ENCODE results near the gene TARS3.

Gene TARS3

GRCh38 chr15:101615414-101615985 is 108.8 kb downstream of the TARS3 start:
- Histone ChIP-seq H3K4me1 (ENCODE audit: control insufficient read depth, insufficient read depth, low read length) (peaks cover 7% of the 10 kb centered on the region), H3K9me3 (ENCODE audit: control insufficient read depth, insufficient read depth, low read length) (no peaks in the 10 kb centered on the region), H3K27me3 (ENCODE audit: control insufficient read depth, insufficient read depth, low read length) (no peaks in the 10 kb centered on the region), H3K4me3 (ENCODE audit: low read length) (no peak overlapping the region), H3K27ac (ENCODE audit: low read length) (no peak overlapping the region), H3K36me3 (ENCODE audit: control insufficient read depth, insufficient read depth, low read length) (no peaks in the 10 kb centered on the region)
- DNase-seq (ENCODE audit: low read depth, low spot score): no peak
- no CpG with 5 or more reads among the region's 15 CpGs for WGBS (ENCODE audit: insufficient coverage, insufficient read length)

- H3K4me1 ChIP-seq (ENCODE audit: control insufficient read depth, insufficient read depth, low read length): peaks cover 7% of the 10 kb centered on the region
- no peaks in the 10 kb centered on the region for H3K27me3 ChIP-seq (ENCODE audit: control insufficient read depth, insufficient read depth, low read length)
- no peaks in the 10 kb centered on the region for H3K9me3 ChIP-seq (ENCODE audit: control insufficient read depth, insufficient read depth, low read length)
- no CpG with 5 or more reads among the region's 11 CpGs for WGBS (ENCODE audit: insufficient coverage, insufficient read length)
- H3K36me3 ChIP-seq (ENCODE audit: control insufficient read depth, insufficient read depth, low read length): no peaks in the 10 kb centered on the region
- DNase-seq (ENCODE audit: low read depth, low spot score): no peak
- H3K27ac ChIP-seq (ENCODE audit: low read length): no peak overlapping the region
- H3K4me3 ChIP-seq (ENCODE audit: low read length): no peak overlapping the region
These were observed 109.5 kb downstream of the TARS3 start for GRCh38 chr15:101614761-101615160.

GRCh38 chr15:101614001-101614585 is 110.2 kb downstream of the TARS3 start:
- DNase-seq (ENCODE audit: low read depth, low spot score): no peak
- no CpG with 5 or more reads among the region's 14 CpGs for WGBS (ENCODE audit: insufficient coverage, insufficient read length)
- no peak overlapping the region for H3K4me3 ChIP-seq (ENCODE audit: low read length)

GRCh38 chr15:101613130-101614000 is 110.9 kb downstream of the TARS3 start:
- Histone ChIP-seq H3K4me3 (ENCODE audit: low read length) (no peak overlapping the region), H3K4me1 (ENCODE audit: control insufficient read depth, insufficient read depth, low read length) (peaks cover 7% of the 10 kb centered on the region), H3K27me3 (ENCODE audit: control insufficient read depth, insufficient read depth, low read length) (no peaks in the 10 kb centered on the region), H3K9me3 (ENCODE audit: control insufficient read depth, insufficient read depth, low read length) (no peaks in the 10 kb centered on the region), H3K27ac (ENCODE audit: low read length) (no peak overlapping the region), H3K36me3 (ENCODE audit: control insufficient read depth, insufficient read depth, low read length) (no peaks in the 10 kb centered on the region)
- WGBS (ENCODE audit: insufficient coverage, insufficient read length): no CpG with 5 or more reads among the region's 20 CpGs
- DNase-seq (ENCODE audit: low read depth, low spot score): no peak

More at GRCh38 chr15:101614001-101614585, 110.2 kb downstream of the TARS3 start:
- H3K27ac ChIP-seq (ENCODE audit: low read length): no peak overlapping the region
- no peaks in the 10 kb centered on the region for H3K9me3 ChIP-seq (ENCODE audit: control insufficient read depth, insufficient read depth, low read length)
- H3K27me3 ChIP-seq (ENCODE audit: control insufficient read depth, insufficient read depth, low read length): no peaks in the 10 kb centered on the region
- no peaks in the 10 kb centered on the region for H3K36me3 ChIP-seq (ENCODE audit: control insufficient read depth, insufficient read depth, low read length)
- peaks cover 7% of the 10 kb centered on the region for H3K4me1 ChIP-seq (ENCODE audit: control insufficient read depth, insufficient read depth, low read length)

- WGBS (ENCODE audit: insufficient coverage, insufficient read length): no CpG with 5 or more reads among the region's 11 CpGs
- Histone ChIP-seq H3K27me3 (ENCODE audit: control insufficient read depth, insufficient read depth, low read length) (no peaks in the 10 kb centered on the region), H3K4me3 (ENCODE audit: low read length) (no peak overlapping the region), H3K27ac (ENCODE audit: low read length) (no peak overlapping the region), H3K9me3 (ENCODE audit: control insufficient read depth, insufficient read depth, low read length) (no peaks in the 10 kb centered on the region), H3K36me3 (ENCODE audit: control insufficient read depth, insufficient read depth, low read length) (no peaks in the 10 kb centered on the region), H3K4me1 (ENCODE audit: control insufficient read depth, insufficient read depth, low read length) (peaks cover 7% of the 10 kb centered on the region)
- DNase-seq (ENCODE audit: low read depth, low spot score): no peak
These were observed 111.6 kb downstream of the TARS3 start for GRCh38 chr15:101612676-101613075.

DNA sequence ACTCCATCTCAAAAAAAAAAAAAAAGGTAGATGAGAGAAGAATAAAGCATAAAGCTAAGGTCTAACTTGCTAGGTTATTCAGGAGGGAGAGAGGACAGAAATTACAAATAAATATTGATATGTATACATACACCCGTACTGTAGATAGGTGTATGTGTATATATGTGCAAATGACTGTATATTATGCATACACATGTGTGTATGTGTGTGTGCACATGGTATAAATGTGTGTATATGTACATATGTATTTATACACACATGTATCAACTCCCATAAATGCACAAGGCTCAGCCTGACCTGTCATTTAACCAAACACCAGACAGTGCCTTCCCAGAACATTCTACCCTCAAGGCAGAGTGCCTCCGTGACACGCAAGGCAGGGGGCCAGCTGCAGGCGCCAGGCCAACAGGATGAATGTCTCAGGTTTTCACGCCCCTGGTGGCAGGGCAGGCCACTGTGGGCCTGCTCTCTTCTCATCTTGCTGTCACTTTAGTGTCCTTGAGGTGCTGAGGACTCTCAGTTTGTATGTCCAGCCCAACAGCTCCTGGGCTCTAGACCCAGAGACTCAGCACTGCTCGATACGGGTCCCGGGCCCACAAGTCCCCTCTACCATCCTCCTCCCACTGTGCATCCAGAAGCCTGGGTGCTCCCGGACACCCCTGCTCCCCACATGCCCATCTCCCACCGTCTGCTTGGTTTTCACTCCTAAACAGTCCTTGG is 112.5 kb downstream of the TARS3 start:
- DNase-seq (ENCODE audit: low read depth, low spot score): no peak
- H3K9me3 ChIP-seq (ENCODE audit: control insufficient read depth, insufficient read depth, low read length): no peaks in the 10 kb centered on the region
- H3K4me3 ChIP-seq (ENCODE audit: low read length): no peak overlapping the region
- no peaks in the 10 kb centered on the region for H3K27me3 ChIP-seq (ENCODE audit: control insufficient read depth, insufficient read depth, low read length)
- no peak overlapping the region for H3K27ac ChIP-seq (ENCODE audit: low read length)
- no CpG with 5 or more reads among the region's 10 CpGs for WGBS (ENCODE audit: insufficient coverage, insufficient read length)
- no peaks in the 10 kb centered on the region for H3K36me3 ChIP-seq (ENCODE audit: control insufficient read depth, insufficient read depth, low read length)
- peaks cover 7% of the 10 kb centered on the region for H3K4me1 ChIP-seq (ENCODE audit: control insufficient read depth, insufficient read depth, low read length)

DNA sequence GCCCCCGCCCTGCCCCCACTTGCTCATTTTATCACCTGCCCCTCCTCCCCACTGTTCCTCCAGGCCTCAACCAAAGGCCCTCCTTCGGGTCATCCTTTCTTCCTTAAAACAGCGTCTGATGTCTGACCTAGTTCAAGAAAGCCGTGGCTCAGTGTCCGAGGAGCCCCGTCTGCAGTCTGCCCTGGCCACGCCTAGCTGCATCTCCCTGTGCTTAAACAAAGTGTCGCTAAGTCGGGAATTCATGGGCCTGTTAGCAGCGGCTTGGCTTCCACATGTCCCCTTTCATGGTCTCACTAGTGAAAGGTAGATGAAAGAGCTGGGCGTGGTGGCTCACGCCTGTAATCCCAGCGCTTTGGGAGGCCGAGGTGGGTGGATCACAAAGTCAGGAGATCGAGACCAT is 113.3 kb downstream of the TARS3 start:
- WGBS (ENCODE audit: insufficient coverage, insufficient read length): no CpG with 5 or more reads among the region's 15 CpGs
- Histone ChIP-seq H3K27ac (ENCODE audit: low read length) (no peak overlapping the region), H3K4me1 (ENCODE audit: control insufficient read depth, insufficient read depth, low read length) (peaks cover 3% of the 10 kb centered on the region; the same call in 1 of the 2 replicates), H3K27me3 (ENCODE audit: control insufficient read depth, insufficient read depth, low read length) (no peaks in the 10 kb centered on the region), H3K9me3 (ENCODE audit: control insufficient read depth, insufficient read depth, low read length) (no peaks in the 10 kb centered on the region), H3K36me3 (ENCODE audit: control insufficient read depth, insufficient read depth, low read length) (no peaks in the 10 kb centered on the region), H3K4me3 (ENCODE audit: low read length) (no peak overlapping the region)
- DNase-seq (ENCODE audit: low read depth, low spot score): no peak

GRCh38 chr15:101610611-101611000 is 113.7 kb downstream of the TARS3 start:
- no CpG with 5 or more reads among the region's 8 CpGs for WGBS (ENCODE audit: insufficient coverage, insufficient read length)

GRCh38 chr15:101609742-101610610 is 114.3 kb downstream of the TARS3 start:
- Histone ChIP-seq H3K4me1 (ENCODE audit: control insufficient read depth, insufficient read depth, low read length) (no peaks in the 10 kb centered on the region), H3K9me3 (ENCODE audit: control insufficient read depth, insufficient read depth, low read length) (no peaks in the 10 kb centered on the region), H3K4me3 (ENCODE audit: low read length) (no peak overlapping the region), H3K27me3 (ENCODE audit: control insufficient read depth, insufficient read depth, low read length) (no peaks in the 10 kb centered on the region), H3K27ac (ENCODE audit: low read length) (no peak overlapping the region), H3K36me3 (ENCODE audit: control insufficient read depth, insufficient read depth, low read length) (no peaks in the 10 kb centered on the region)
- DNase-seq (ENCODE audit: low read depth, low spot score): no peak
- WGBS (ENCODE audit: insufficient coverage, insufficient read length): no CpG with 5 or more reads among the region's 23 CpGs

More at GRCh38 chr15:101610611-101611000, 113.7 kb downstream of the TARS3 start:
- Histone ChIP-seq H3K36me3 (ENCODE audit: control insufficient read depth, insufficient read depth, low read length) (no peaks in the 10 kb centered on the region), H3K27ac (ENCODE audit: low read length) (no peak overlapping the region), H3K4me3 (ENCODE audit: low read length) (no peak overlapping the region), H3K4me1 (ENCODE audit: control insufficient read depth, insufficient read depth, low read length) (peaks cover 1% of the 10 kb centered on the region; the same call in 1 of the 2 replicates), H3K27me3 (ENCODE audit: control insufficient read depth, insufficient read depth, low read length) (no peaks in the 10 kb centered on the region), H3K9me3 (ENCODE audit: control insufficient read depth, insufficient read depth, low read length) (no peaks in the 10 kb centered on the region)
- DNase-seq (ENCODE audit: low read depth, low spot score): no peak
